GM19467 (cell line): ENCODE measurements around the gene NPSR1.
"Not testable (repeated sequence)": the region's sequence is repeated elsewhere in the genome, so short reads cannot be mapped to it uniquely, and the experiment has no call there.

ENCODE experiments used
- ATAC-seq: cut with Tn5 transposase; IDR thresholded peaks from one replicate; pipeline ENCODE4 v1.9.1; 2021; ENCODE audit warnings: mild to moderate bottlenecking, moderate library complexity; ENCODE audit not compliant: unreplicated experiment

NPSR1 gene

GRCh38 chr7:34867341-34867740, 209.3 kb downstream of the NPSR1 start:
- ATAC-seq, result not testable (repeated sequence)

GRCh38 chr7:34868602-34869001, 210.6 kb downstream of the NPSR1 start:
- ATAC-seq, result not testable (repeated sequence)

- ATAC-seq, result no peak
Measured at GRCh38 chr7:34869057-34869456, 211.0 kb downstream of the NPSR1 start.

- ATAC-seq, result not testable (repeated sequence)
Measured at GRCh38 chr7:34870041-34870440, 212.0 kb downstream of the NPSR1 start.

- ATAC-seq, result not testable (repeated sequence)
Measured at GRCh38 chr7:34874329-34874728, 216.3 kb downstream of the NPSR1 start.

- ATAC-seq, result no peak
Measured at GRCh38 chr7:34875481-34875880, 217.5 kb downstream of the NPSR1 start.

GRCh38 chr7:34878944-34879735, 221.1 kb downstream of the NPSR1 start:
- ATAC-seq, result not testable (repeated sequence)

GRCh38 chr7:34879871-34880270, 221.9 kb downstream of the NPSR1 start:
- ATAC-seq, result no peak

- ATAC-seq, result not testable (repeated sequence)
Measured at GRCh38 chr7:34883855-34884254, 225.8 kb downstream of the NPSR1 start.

- ATAC-seq, result no peak
Measured at GRCh38 chr7:34886856-34887255, 228.8 kb downstream of the NPSR1 start.

- no peak for ATAC-seq
Measured at GRCh38 chr7:34889951-34890350, 231.9 kb downstream of the NPSR1 start.

- no peak for ATAC-seq
Measured at GRCh38 chr7:34895202-34895601, 237.2 kb downstream of the NPSR1 start.
